Panc1 (cell line): ENCODE data around the gene INF2. TPM values are rescaled to one million over a fixed set of nuclear protein-coding genes. Genes with fewer than 3 reads are reported as not detected.

Source experiments
- ATAC-seq: fragments of 200-7000 bp; cut with Tn5 transposase; 2 replicates; pipeline ENCODE4 v1.9.1; 2020; ENCODE audit warnings: mild to moderate bottlenecking, moderate library complexity
- BruUV-seq: library from RNA; stranded (reverse); fragments of 400-500 nt; replicated peaks from 2 replicates; lab custom pipeline; 2021; lab: Mats Ljungman, UMichigan
- CTCF ChIA-PET: fragments of 300-600 bp; sonication (Branson Sonifier 250); formaldehyde crosslinking; loops from one replicate; lab custom pipeline; 2022; ENCODE audit warnings: antibody characterized with exemption; lab: Charles Lee
- POLR2A ChIA-PET: fragments of 300-600 bp; sonication (Branson Sonifier 250); formaldehyde crosslinking; loops from one replicate; lab custom pipeline; 2022; ENCODE audit warnings: antibody characterized with exemption; lab: Charles Lee
- DNase-seq: peaks from one replicate; pipeline ENCODE4 v3.0.0-alpha.2; 2010; ENCODE audit warnings: low read depth, low spot score
- H3K27ac ChIP-seq: 2 replicates; pipeline ENCODE4 v1.5.1; 2011; ENCODE audit warnings: mild to moderate bottlenecking, low read length, inconsistent platforms
- H3K27me3 ChIP-seq: fragments of 200-500 bp; sonication (Bioruptor generic); 2 replicates; pipeline ENCODE4 v1.6.0; 2014; ENCODE audit warnings: low read length, inconsistent platforms; ENCODE audit not compliant: control insufficient read depth, insufficient read depth
- H3K36me3 ChIP-seq: fragments of 200-500 bp; sonication (Bioruptor generic); 2 replicates; pipeline ENCODE4 v1.5.1; 2014; ENCODE audit warnings: inconsistent platforms, mild to moderate bottlenecking, low read length, moderate library complexity; ENCODE audit not compliant: control insufficient read depth, insufficient read depth
- H3K4me1 ChIP-seq: 2 replicates; pipeline ENCODE4 v1.5.1; 2011; ENCODE audit warnings: inconsistent platforms, mild to moderate bottlenecking, low read length, moderate library complexity; ENCODE audit not compliant: control insufficient read depth, insufficient read depth
- H3K4me3 ChIP-seq, 2 experiments: 2 replicates each; pipeline ENCODE4 v1.5.1; 2011 to 2012; ENCODE audit warnings: low read depth in 2 of 2, low read length in 2 of 2, mild to moderate bottlenecking in 2 of 2, inconsistent platforms in 1 of 2, moderate library complexity in 1 of 2
- H3K9me3 ChIP-seq: fragments of 200-500 bp; sonication (Bioruptor generic); 2 replicates; pipeline ENCODE4 v1.5.1; 2014; ENCODE audit warnings: low read depth, mild to moderate bottlenecking, inconsistent platforms, low read length, moderate library complexity; ENCODE audit not compliant: control insufficient read depth, insufficient read depth
- POLR2AphosphoS5 ChIP-seq: IDR thresholded peaks from 2 replicates; pipeline ENCODE4 v1.6.1; 2012; ENCODE audit warnings: mild to moderate bottlenecking, low read depth, low read length, moderate library complexity
- SIN3A ChIP-seq: IDR thresholded peaks from 2 replicates; pipeline ENCODE4 v1.6.1; 2012; ENCODE audit warnings: low read depth, mild to moderate bottlenecking, low read length, moderate library complexity, borderline replicate concordance; ENCODE audit not compliant: insufficient read depth
- TCF7L2 ChIP-seq: IDR thresholded peaks from 2 replicates; pipeline ENCODE4 v1.6.1; 2011; ENCODE audit warnings: mild to moderate bottlenecking, low read depth, low read length, inconsistent platforms
- in situ Hi-C: cut with HindIII; loops from 2 replicates; pipeline ENCODE4 v1.10.0; 2016; ENCODE audit warnings: low sequenced_read_pairs, low pct_unique_long_range_greater_than_20kb
- intact Hi-C: fragments of 100-400 bp; cut with micrococcal nuclease; formaldehyde crosslinking; loops from one replicate; pipeline ENCODE4 v1.10.0; 2022; ENCODE audit not compliant: unreplicated experiment
- total RNA-seq: library from RNA; stranded (reverse); gene quantifications from one replicate; pipeline ENCODE4 v1.2.1, GENCODE V29; 2021; ENCODE audit not compliant: unreplicated experiment
- TF ChIP-seq, protein P1 (sequence below), 2 experiments: IDR thresholded peaks; 2 replicates each; pipeline ENCODE4 v1.6.1; 2011 to 2012; ENCODE audit warnings: low read depth in 2 of 2, control low read depth in 1 of 2, low read length in 1 of 2, mild to moderate bottlenecking in 1 of 2, moderate library complexity in 1 of 2; ENCODE audit not compliant: insufficient read depth in 1 of 2
- TF ChIP-seq, protein P2 (sequence below): fragments of 450-650 bp; IDR thresholded peaks from 2 replicates; pipeline ENCODE4 v1.5.1; 2017; ENCODE audit warnings: mild to moderate bottlenecking

The INF2 gene
- total RNA-seq, 1 experiment from 2014 or later = 195 TPM

DNA sequence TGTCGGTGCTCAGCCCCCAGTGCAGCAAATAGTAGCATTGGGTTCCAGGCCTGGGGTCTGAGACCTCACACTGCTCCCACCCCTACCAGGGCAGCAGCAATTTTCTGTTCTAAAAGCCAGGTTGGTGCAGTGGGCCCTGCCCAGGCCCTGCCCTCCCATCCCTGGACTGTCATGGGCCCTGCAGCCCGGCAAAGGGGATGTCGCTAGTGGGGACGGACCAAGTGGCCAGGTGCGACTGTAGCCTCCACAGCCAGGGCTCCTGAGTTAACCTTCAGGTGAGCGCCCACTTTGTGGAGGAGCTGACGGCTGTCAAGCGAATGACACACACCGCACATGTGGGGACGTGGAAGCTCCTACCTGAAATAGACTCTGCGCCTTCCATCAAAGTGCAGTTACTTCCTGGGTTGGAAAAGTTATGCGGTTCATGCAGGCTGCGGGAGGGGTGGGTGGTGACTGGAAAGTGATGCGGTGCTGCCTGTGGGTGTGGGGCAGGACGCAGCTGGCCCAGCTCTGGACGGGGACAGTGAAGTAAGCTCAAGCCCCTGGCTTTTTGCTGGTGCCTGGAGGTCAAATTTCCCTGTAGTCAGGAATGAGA lies 1.5 kb downstream of the INF2 start:
- ChIA-PET POLR2A (interaction anchor here (1.7 kb wide), 1 partner anchor 10 kb away, joined by 6 read pairs; no protein-coding TSS in a partner anchor), CTCF (no interaction called here)
- Histone ChIP-seq H3K4me3 (peak overlapping the region; percentile 73 to 78), H3K4me1 (peaks cover 59% of the 10 kb centered on the region), H3K27me3 (no peaks in the 10 kb centered on the region), H3K36me3 (peaks cover 6% of the 10 kb centered on the region; the same call in 1 of the 2 replicates), H3K9me3 (no peaks in the 10 kb centered on the region), H3K27ac (peak overlapping the region; percentile 88)
- intact Hi-C loops = no loop called here
- no peak for TF ChIP-seq POLR2AphosphoS5
- TF ChIP-seq, protein P1, sequence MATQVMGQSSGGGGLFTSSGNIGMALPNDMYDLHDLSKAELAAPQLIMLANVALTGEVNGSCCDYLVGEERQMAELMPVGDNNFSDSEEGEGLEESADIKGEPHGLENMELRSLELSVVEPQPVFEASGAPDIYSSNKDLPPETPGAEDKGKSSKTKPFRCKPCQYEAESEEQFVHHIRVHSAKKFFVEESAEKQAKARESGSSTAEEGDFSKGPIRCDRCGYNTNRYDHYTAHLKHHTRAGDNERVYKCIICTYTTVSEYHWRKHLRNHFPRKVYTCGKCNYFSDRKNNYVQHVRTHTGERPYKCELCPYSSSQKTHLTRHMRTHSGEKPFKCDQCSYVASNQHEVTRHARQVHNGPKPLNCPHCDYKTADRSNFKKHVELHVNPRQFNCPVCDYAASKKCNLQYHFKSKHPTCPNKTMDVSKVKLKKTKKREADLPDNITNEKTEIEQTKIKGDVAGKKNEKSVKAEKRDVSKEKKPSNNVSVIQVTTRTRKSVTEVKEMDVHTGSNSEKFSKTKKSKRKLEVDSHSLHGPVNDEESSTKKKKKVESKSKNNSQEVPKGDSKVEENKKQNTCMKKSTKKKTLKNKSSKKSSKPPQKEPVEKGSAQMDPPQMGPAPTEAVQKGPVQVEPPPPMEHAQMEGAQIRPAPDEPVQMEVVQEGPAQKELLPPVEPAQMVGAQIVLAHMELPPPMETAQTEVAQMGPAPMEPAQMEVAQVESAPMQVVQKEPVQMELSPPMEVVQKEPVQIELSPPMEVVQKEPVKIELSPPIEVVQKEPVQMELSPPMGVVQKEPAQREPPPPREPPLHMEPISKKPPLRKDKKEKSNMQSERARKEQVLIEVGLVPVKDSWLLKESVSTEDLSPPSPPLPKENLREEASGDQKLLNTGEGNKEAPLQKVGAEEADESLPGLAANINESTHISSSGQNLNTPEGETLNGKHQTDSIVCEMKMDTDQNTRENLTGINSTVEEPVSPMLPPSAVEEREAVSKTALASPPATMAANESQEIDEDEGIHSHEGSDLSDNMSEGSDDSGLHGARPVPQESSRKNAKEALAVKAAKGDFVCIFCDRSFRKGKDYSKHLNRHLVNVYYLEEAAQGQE (IDR thresholded peaks at IDR 0.05; ENCODE audit: insufficient read depth in 1 of 2, low read depth in 2 of 2, low read length in 1 of 2) = no peak
- TF ChIP-seq, protein P2, sequence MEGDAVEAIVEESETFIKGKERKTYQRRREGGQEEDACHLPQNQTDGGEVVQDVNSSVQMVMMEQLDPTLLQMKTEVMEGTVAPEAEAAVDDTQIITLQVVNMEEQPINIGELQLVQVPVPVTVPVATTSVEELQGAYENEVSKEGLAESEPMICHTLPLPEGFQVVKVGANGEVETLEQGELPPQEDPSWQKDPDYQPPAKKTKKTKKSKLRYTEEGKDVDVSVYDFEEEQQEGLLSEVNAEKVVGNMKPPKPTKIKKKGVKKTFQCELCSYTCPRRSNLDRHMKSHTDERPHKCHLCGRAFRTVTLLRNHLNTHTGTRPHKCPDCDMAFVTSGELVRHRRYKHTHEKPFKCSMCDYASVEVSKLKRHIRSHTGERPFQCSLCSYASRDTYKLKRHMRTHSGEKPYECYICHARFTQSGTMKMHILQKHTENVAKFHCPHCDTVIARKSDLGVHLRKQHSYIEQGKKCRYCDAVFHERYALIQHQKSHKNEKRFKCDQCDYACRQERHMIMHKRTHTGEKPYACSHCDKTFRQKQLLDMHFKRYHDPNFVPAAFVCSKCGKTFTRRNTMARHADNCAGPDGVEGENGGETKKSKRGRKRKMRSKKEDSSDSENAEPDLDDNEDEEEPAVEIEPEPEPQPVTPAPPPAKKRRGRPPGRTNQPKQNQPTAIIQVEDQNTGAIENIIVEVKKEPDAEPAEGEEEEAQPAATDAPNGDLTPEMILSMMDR = no peak
- in situ Hi-C loops = no loop called here
- DNase-seq (no peak), ATAC-seq (no peak)
- BruUV-seq = TSS peak; percentile 71

- H3K27ac ChIP-seq = peak overlapping the region; percentile 88
- in situ Hi-C loops (no loop called here), intact Hi-C loops (no loop called here)
- ATAC-seq = no peak
- ChIA-PET POLR2A (interaction anchor here (0.6 kb wide), 1 partner anchor 109 kb away, joined by 18 read pairs; no protein-coding TSS in a partner anchor), CTCF (no interaction called here)
- H3K9me3 ChIP-seq = no peaks in the 10 kb centered on the region
- H3K4me1 ChIP-seq = peaks cover 64% of the 10 kb centered on the region
- H3K27me3 ChIP-seq = no peaks in the 10 kb centered on the region
- H3K4me3 ChIP-seq = peak overlapping the region; percentile 73 to 78
- BruUV-seq = no TSS peak
- H3K36me3 ChIP-seq = peaks cover 6% of the 10 kb centered on the region; the same call in 1 of the 2 replicates
- TF ChIP-seq TCF7L2 (no peak), POLR2AphosphoS5 (0 out of 2 replicates have a peak, but pooled peaks have one; percentile 14), SIN3A (no peak)
- TF ChIP-seq, protein P1 (IDR thresholded peaks at IDR 0.05; ENCODE audit: insufficient read depth in 1 of 2, low read depth in 2 of 2, low read length in 1 of 2) = no peak
- TF ChIP-seq, protein P2 = no peak
- no peak for DNase-seq
Observed at GRCh38 chr14:104691546-104692260, 2.3 kb downstream of the INF2 start.
